Testis (tissue), 3 donors: ENCODE data around the gene ZMAT5. TPM values are rescaled to one million over a fixed set of nuclear protein-coding genes. Genes with fewer than 3 reads are reported as not detected.

ENCODE experiments used
- DNase-seq: peaks from one replicate; pipeline ENCODE4 v3.0.0-alpha.2; 2019
- H3K27ac ChIP-seq, 2 donors: fragments of 200-600 bp; sonication (generic); one replicate each; pipeline ENCODE4 v1.5.1; 2019
- H3K27me3 ChIP-seq: fragments of 200-600 bp; sonication (generic); one replicate; pipeline ENCODE4 v1.5.1; 2019
- H3K36me3 ChIP-seq: fragments of 200-600 bp; sonication (generic); one replicate; pipeline ENCODE4 v1.5.1; 2017; ENCODE audit warnings: low read depth; ENCODE audit errors: missing control alignments
- H3K4me1 ChIP-seq: fragments of 200-600 bp; sonication (generic); one replicate; pipeline ENCODE4 v1.5.1; 2019
- H3K4me3 ChIP-seq, 2 donors: fragments of 200-600 bp; sonication (generic); one replicate each; pipeline ENCODE4 v1.5.1; 2017 to 2019
- H3K9me3 ChIP-seq: fragments of 200-600 bp; sonication (generic); one replicate; pipeline ENCODE4 v1.5.1; 2017
- CTCF ChIP-seq, 3 experiments: fragments of 450-650 bp in 2 of 3; fragments of 200-600 bp in 1 of 3; sonication (generic) in 1 of 3; IDR thresholded peaks; one replicate each; pipeline ENCODE4 v1.5.1; 2016 to 2019; ENCODE audit warnings: antibody characterized with exemption in 3 of 3, mild to moderate bottlenecking in 2 of 3, moderate library complexity in 1 of 3
- POLR2A ChIP-seq: fragments of 450-650 bp; IDR thresholded peaks from one replicate; pipeline ENCODE4 v1.6.1; 2017; ENCODE audit warnings: antibody characterized with exemption, mild to moderate bottlenecking, moderate library complexity
- WGBS, 2 donors: methylation state at CpG; one replicate each; pipeline ENCODE4 v1.1.5; 2018; 5-methylcytosine and 5-hydroxymethylcytosine counted together
- intact Hi-C: fragments of 100-400 bp; cut with DNase I; formaldehyde crosslinking; loops from one replicate; pipeline ENCODE4 v1.15.1; 2023; ENCODE audit warnings: low total_unique reads
- polyA plus RNA-seq: library from polyadenylated mRNA; stranded (reverse); fragments of 350-450 nt; fragmentation: Illumina TruSeq; extraction: RNeasy Lipid Tissue Mini Kit (QIAGEN cat#74804); gene quantifications from one replicate; pipeline ENCODE4 v1.2.3, GENCODE V29; 2014; ENCODE audit warnings: low read depth, low replicate concordance; ENCODE audit not compliant: insufficient read depth
- total RNA-seq, 2 donors: library from RNA; depleted of rRNA; stranded (reverse); fragments of >200 nt; gene quantifications; one replicate each; pipeline ENCODE4 v1.2.3, GENCODE V29; 2016

ZMAT5 gene
- total and polyA plus RNA-seq, 3 donors from 2014 or later = 16.7 to 23.4 (median 19.6) TPM

- no peaks in the 10 kb centered on the region for H3K9me3 ChIP-seq
- no peaks in the 10 kb centered on the region for H3K36me3 ChIP-seq
- H3K27ac ChIP-seq = no peak overlapping the region
- WGBS, 2 donors = 70 to 77% methylated on average over 3 to 6 of the region's 6 CpGs
- H3K4me3 ChIP-seq = no peak overlapping the region
- intact Hi-C loops = no loop called here
- no peak for DNase-seq
- no peaks in the 10 kb centered on the region for H3K27me3 ChIP-seq
- H3K4me1 ChIP-seq = peaks cover 16% of the 10 kb centered on the region
- TF ChIP-seq CTCF (IDR thresholded peaks at IDR 0.05) (no peak), POLR2A (no peak)
Observed at GRCh38 chr22:29806196-29806595, 39.4 kb upstream of the ZMAT5 start.

GRCh38 chr22:29804985-29805384, 38.2 kb upstream of the ZMAT5 start:
- Histone ChIP-seq H3K27ac (no peak overlapping the region), H3K9me3 (no peaks in the 10 kb centered on the region), H3K36me3 (no peaks in the 10 kb centered on the region), H3K4me1 (peaks cover 28% of the 10 kb centered on the region), H3K27me3 (no peaks in the 10 kb centered on the region), H3K4me3 (no peak overlapping the region)
- WGBS, 2 donors = 94 to 100% methylated on average over 2 of the region's 2 CpGs
- DNase-seq = no peak
- intact Hi-C loops = no loop called here
- no peak for TF ChIP-seq CTCF (IDR thresholded peaks at IDR 0.05)
- no peak for TF ChIP-seq POLR2A

DNA sequence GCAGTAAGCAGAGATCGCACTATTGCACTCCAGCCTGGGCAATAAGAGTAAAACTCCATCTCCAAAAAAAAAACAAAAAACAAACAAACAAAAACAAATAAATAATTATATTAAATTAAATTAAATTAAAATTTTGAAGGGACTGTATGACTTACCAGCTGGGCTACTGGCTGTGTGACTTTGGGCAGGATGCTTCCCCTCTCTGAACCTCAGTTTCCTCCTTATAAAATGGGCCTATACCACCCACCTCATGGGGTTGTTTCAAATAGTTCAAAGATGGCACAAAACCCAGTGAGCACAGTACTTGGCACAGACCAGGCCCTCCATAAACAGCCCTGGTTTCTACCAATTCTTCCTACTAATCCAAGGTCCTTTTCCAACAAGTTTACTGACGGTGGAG, 36.4 kb upstream of the ZMAT5 start:
- Histone ChIP-seq H3K27ac (no peak overlapping the region), H3K9me3 (no peaks in the 10 kb centered on the region), H3K4me3 (no peak overlapping the region), H3K27me3 (no peaks in the 10 kb centered on the region), H3K4me1 (peaks cover 46% of the 10 kb centered on the region), H3K36me3 (no peaks in the 10 kb centered on the region)
- DNase-seq = no peak
- WGBS, 2 donors = 93 to 95% methylated on average over 2 of the region's 2 CpGs
- intact Hi-C loops = no loop called here
- no peak for TF ChIP-seq CTCF (IDR thresholded peaks at IDR 0.05)
- no peak for TF ChIP-seq POLR2A

GRCh38 chr22:29801796-29802195, 35.0 kb upstream of the ZMAT5 start:
- H3K9me3 ChIP-seq = no peaks in the 10 kb centered on the region
- peak overlapping the region; percentile 43 to 70 for H3K27ac ChIP-seq
- no peaks in the 10 kb centered on the region for H3K36me3 ChIP-seq
- H3K27me3 ChIP-seq = no peaks in the 10 kb centered on the region
- H3K4me3 ChIP-seq = no peak overlapping the region
- TF ChIP-seq POLR2A = no peak
- TF ChIP-seq CTCF (IDR thresholded peaks at IDR 0.05) = no peak
- 65 to 78% methylated on average over 8 of the region's 8 CpGs for WGBS, 2 donors
- DNase-seq = no peak
- H3K4me1 ChIP-seq = peaks cover 47% of the 10 kb centered on the region
- intact Hi-C loops = no loop called here

GRCh38 chr22:29801153-29801552, 34.3 kb upstream of the ZMAT5 start:
- intact Hi-C loops = no loop called here
- no peak overlapping the region for H3K4me3 ChIP-seq
- 48 to 77% methylated on average over 5 of the region's 5 CpGs for WGBS, 2 donors
- no peaks in the 10 kb centered on the region for H3K9me3 ChIP-seq
- H3K27ac ChIP-seq = peak overlapping the region in 1 of 2 donors; percentile 7
- TF ChIP-seq CTCF (IDR thresholded peaks at IDR 0.05) = no peak
- no peak for TF ChIP-seq POLR2A
- peaks cover 47% of the 10 kb centered on the region for H3K4me1 ChIP-seq
- no peaks in the 10 kb centered on the region for H3K36me3 ChIP-seq
- no peak for DNase-seq
- H3K27me3 ChIP-seq = no peaks in the 10 kb centered on the region
